ENCODE results near the gene WDFY3.

Gene WDFY3

DNA sequence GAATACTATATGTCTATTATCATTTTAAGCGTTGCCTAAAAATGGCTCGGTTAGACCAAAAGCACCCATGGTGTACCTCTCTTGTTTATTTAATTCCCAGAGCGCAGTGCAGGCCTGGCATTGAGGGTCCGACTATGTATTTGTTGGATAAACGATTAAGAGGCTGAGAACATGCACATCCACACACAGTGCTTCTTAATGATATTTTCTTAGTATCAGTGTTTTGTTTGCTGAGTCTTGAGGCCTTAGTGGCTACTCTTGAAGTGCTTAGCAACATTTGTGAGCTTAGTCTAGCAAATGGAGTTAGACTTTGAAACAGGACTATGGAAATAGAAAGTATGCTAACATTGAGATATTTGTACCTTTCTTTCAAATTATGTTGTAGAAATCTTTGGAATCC is 339.8 kb downstream of the WDFY3 start:
- Histone ChIP-seq H3K4me1 (ENCODE audit: control insufficient read depth in 5 of 5, insufficient read depth in 5 of 5, low read length in 5 of 5) (no peaks in the 10 kb centered on the region), H3K27ac (ENCODE audit: low read depth, low read length) (no peak overlapping the region), H3K9ac (ENCODE audit: low read length in 5 of 5) (no peak overlapping the region), H3K9me3 (ENCODE audit: control insufficient read depth in 5 of 5, low read length in 5 of 5) (no peaks in the 10 kb centered on the region), H3K4me3 (ENCODE audit: low read depth in 1 of 5, low read length in 5 of 5) (no peak overlapping the region), H3K36me3 (ENCODE audit: control insufficient read depth in 5 of 5, insufficient read depth in 5 of 5, low read length in 5 of 5) (no peaks in the 10 kb centered on the region), H3K27me3 (ENCODE audit: control insufficient read depth in 5 of 5, insufficient read depth in 4 of 5, low read length in 5 of 5) (no peaks in the 10 kb centered on the region)

DNA sequence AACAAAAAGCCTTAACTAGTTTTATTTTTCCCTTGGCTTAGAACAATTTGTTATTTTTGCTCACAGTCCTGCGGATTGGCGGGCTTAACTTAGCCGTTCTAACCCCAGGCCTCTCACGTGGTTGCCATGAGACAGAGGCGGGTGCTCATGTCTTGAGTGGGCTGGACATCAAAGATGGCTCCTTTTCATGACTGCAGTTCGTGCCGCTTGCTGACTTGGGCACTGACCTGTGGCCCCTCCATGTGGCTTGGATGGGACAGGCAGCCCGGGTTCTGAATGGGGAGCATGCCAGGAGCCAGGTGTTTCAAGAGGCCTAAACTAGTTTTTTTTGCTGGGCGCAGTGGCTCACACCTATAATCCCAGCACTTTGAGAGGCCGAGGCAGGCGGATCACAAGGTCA is 342.8 kb downstream of the WDFY3 start:
- no peak overlapping the region for H3K4me3 ChIP-seq (ENCODE audit: low read depth in 1 of 5, low read length in 5 of 5)
- H3K27me3 ChIP-seq (ENCODE audit: control insufficient read depth in 5 of 5, insufficient read depth in 4 of 5, low read length in 5 of 5), result no peaks in the 10 kb centered on the region
- no peaks in the 10 kb centered on the region for H3K36me3 ChIP-seq (ENCODE audit: control insufficient read depth in 5 of 5, insufficient read depth in 5 of 5, low read length in 5 of 5)
- H3K9me3 ChIP-seq (ENCODE audit: control insufficient read depth in 5 of 5, low read length in 5 of 5), result no peaks in the 10 kb centered on the region
- H3K4me1 ChIP-seq (ENCODE audit: control insufficient read depth in 5 of 5, insufficient read depth in 5 of 5, low read length in 5 of 5), result no peaks in the 10 kb centered on the region
- H3K27ac ChIP-seq (ENCODE audit: low read depth, low read length), result no peak overlapping the region
- H3K9ac ChIP-seq (ENCODE audit: low read length in 5 of 5), result no peak overlapping the region

DNA sequence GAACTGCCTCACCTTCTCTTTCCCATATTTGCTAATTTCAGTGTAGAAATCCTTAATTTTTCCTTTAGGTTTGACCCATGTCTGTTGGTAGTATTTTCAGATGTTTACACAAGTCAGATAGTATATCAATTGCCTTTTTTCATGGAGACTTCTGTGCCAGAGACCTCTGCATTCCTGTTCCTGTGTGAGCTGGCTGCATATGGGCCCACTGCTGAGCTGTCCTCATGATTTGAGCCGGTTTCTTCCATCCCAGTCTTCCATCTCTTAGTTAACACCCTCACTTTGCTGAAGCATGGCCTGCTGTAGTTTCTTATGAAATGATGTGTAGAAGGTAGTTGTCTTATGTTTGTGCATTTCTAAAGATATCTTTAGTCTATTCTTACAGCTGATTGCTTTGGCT is 343.5 kb downstream of the WDFY3 start:
- Histone ChIP-seq H3K9me3 (ENCODE audit: control insufficient read depth in 5 of 5, low read length in 5 of 5) (no peaks in the 10 kb centered on the region), H3K36me3 (ENCODE audit: control insufficient read depth in 5 of 5, insufficient read depth in 5 of 5, low read length in 5 of 5) (no peaks in the 10 kb centered on the region), H3K27ac (ENCODE audit: low read depth, low read length) (no peak overlapping the region), H3K4me3 (ENCODE audit: low read depth in 1 of 5, low read length in 5 of 5) (no peak overlapping the region), H3K4me1 (ENCODE audit: control insufficient read depth in 5 of 5, insufficient read depth in 5 of 5, low read length in 5 of 5) (no peaks in the 10 kb centered on the region), H3K9ac (ENCODE audit: low read length in 5 of 5) (no peak overlapping the region), H3K27me3 (ENCODE audit: control insufficient read depth in 5 of 5, insufficient read depth in 4 of 5, low read length in 5 of 5) (no peaks in the 10 kb centered on the region)

Data from subcutaneous abdominal adipose tissue (tissue), 5 donors.